H1 (cell line): ENCODE measurements around the gene KIF5A. TPM values are rescaled to one million over a fixed set of nuclear protein-coding genes. Genes with fewer than 3 reads are reported as not detected.

Source experiments
- CTCF ChIA-PET: fragments of 300-600 bp; sonication (Branson Sonifier 250); formaldehyde crosslinking; loops from one replicate; lab custom pipeline; 2021; ENCODE audit not compliant: partially characterized antibody; lab: Charles Lee
- POLR2A ChIA-PET: fragments of 300-600 bp; sonication (Branson Sonifier 250); formaldehyde crosslinking; loops from one replicate; lab custom pipeline; 2021; ENCODE audit warnings: inconsistent platforms; ENCODE audit not compliant: partially characterized antibody; lab: Charles Lee
- DNase-seq, 2 experiments: peaks; one replicate each; pipeline versions ENCODE4 v3.0.0 to v3.0.0-alpha.2; 2010 to 2022; ENCODE audit warnings: low spot score in 2 of 2, low read depth in 1 of 2, mixed read lengths in 1 of 2
- FAIRE-seq: peaks from 2 replicates; lab custom pipeline; 2011; peaks lifted over from hg19 to GRCh38; lab: Jason Lieb, UNC
- H2AFZ ChIP-seq: 2 replicates; pipeline ENCODE4 v1.8.1; 2012; ENCODE audit warnings: low read length, inconsistent platforms
- H2AK5ac ChIP-seq: 2 replicates; pipeline ENCODE4 v1.6.1; 2013; ENCODE audit warnings: low read depth, low read length
- H2BK120ac ChIP-seq: replicated peaks from 2 replicates; pipeline ENCODE3; 2013; ENCODE audit warnings: low read depth, low read length, inconsistent platforms
- H2BK12ac ChIP-seq: 2 replicates; pipeline ENCODE4 v1.6.1; 2013; ENCODE audit warnings: low read depth, low read length
- H2BK15ac ChIP-seq: 2 replicates; pipeline ENCODE4 v1.6.1; 2013; ENCODE audit warnings: low read length
- H2BK20ac ChIP-seq: 2 replicates; pipeline ENCODE4 v1.6.1; 2013; ENCODE audit warnings: low read length
- H2BK5ac ChIP-seq: 2 replicates; pipeline ENCODE4 v1.6.1; 2013; ENCODE audit warnings: low read depth, low read length
- H3K14ac ChIP-seq: 2 replicates; pipeline ENCODE4 v1.6.1; 2013; ENCODE audit warnings: inconsistent platforms; ENCODE audit not compliant: insufficient read length
- H3K18ac ChIP-seq: 2 replicates; pipeline ENCODE4 v1.6.1; 2013; ENCODE audit warnings: low read length; ENCODE audit errors: extremely low read depth
- H3K23ac ChIP-seq: 2 replicates; pipeline ENCODE4 v1.6.1; 2013; ENCODE audit warnings: inconsistent platforms; ENCODE audit not compliant: insufficient read length
- H3K23me2 ChIP-seq: 2 replicates; pipeline ENCODE4 v1.6.1; 2013; ENCODE audit warnings: low read depth, low read length
- H3K27ac ChIP-seq: 2 replicates; pipeline ENCODE4 v1.6.1; 2011; ENCODE audit warnings: low read depth, low read length, inconsistent platforms
- H3K27me3 ChIP-seq, 4 experiments: replicated peaks in 1 of 4; 1 replicate in 1 of 4; 2 replicates in 3 of 4; pipeline versions ENCODE4 v1.6.1 to v1.8.1; 2011 to 2013; ENCODE audit warnings: low read length in 3 of 4, mild to moderate bottlenecking in 3 of 4, inconsistent platforms in 2 of 4, mixed read lengths in 2 of 4, moderate library complexity in 1 of 4; ENCODE audit not compliant: control insufficient read depth in 3 of 4, insufficient read depth in 3 of 4; ENCODE audit errors: extremely low read depth in 1 of 4
- H3K36me3 ChIP-seq, 4 experiments: 2 replicates each; pipeline versions ENCODE4 v1.6.1 to v1.8.1; 2011 to 2013; ENCODE audit warnings: mild to moderate bottlenecking in 4 of 4, low read length in 3 of 4, moderate library complexity in 2 of 4, control low read depth in 1 of 4, inconsistent platforms in 1 of 4; ENCODE audit not compliant: insufficient read depth in 4 of 4, control insufficient read depth in 2 of 4
- H3K4ac ChIP-seq: replicated peaks from 2 replicates; pipeline ENCODE3; 2013; ENCODE audit warnings: low read length, low read depth, mixed read lengths, inconsistent platforms; ENCODE audit not compliant: insufficient read length
- H3K4me1 ChIP-seq, 4 experiments: replicated peaks in 1 of 4; 1 replicate in 1 of 4; 2 replicates in 3 of 4; pipeline versions ENCODE4 v1.6.1 to v1.8.1; 2011 to 2013; ENCODE audit warnings: low read length in 3 of 4, inconsistent platforms in 2 of 4, mixed read lengths in 1 of 4; ENCODE audit not compliant: insufficient read depth in 4 of 4, control insufficient read depth in 3 of 4
- H3K4me2 ChIP-seq, 2 experiments: 2 replicates each; pipeline versions ENCODE4 v1.6.1 to v1.8.1; 2011 to 2013; ENCODE audit warnings: low read depth in 2 of 2, low read length in 2 of 2, control low read depth in 1 of 2, inconsistent platforms in 1 of 2, mild to moderate bottlenecking in 1 of 2; ENCODE audit not compliant: insufficient read depth in 1 of 2
- H3K4me3 ChIP-seq, 4 experiments: fragments of 200-600, 300-600 bp in 1 of 4; sonication (generic), shearing (Covaris generic), sonication (Bioruptor Twin) in 1 of 4; 2 replicates each; pipeline versions ENCODE4 v1.5.1 to v1.8.1; 2011 to 2016; ENCODE audit warnings: low read length in 4 of 4, low read depth in 3 of 4, control low read depth in 2 of 4, inconsistent platforms in 2 of 4, mild to moderate bottlenecking in 2 of 4, mixed read lengths in 1 of 4, moderate library complexity in 1 of 4; ENCODE audit not compliant: insufficient read depth in 2 of 4; ENCODE audit errors: extremely low read depth in 1 of 4
- H3K56ac ChIP-seq: replicated peaks from 2 replicates; pipeline ENCODE3; 2013; ENCODE audit warnings: low read depth, mild to moderate bottlenecking, mixed read lengths, low read length, inconsistent platforms; ENCODE audit not compliant: insufficient read length
- H3K79me1 ChIP-seq: 2 replicates; pipeline ENCODE4 v1.6.1; 2013; ENCODE audit warnings: low read depth, low read length, control low read depth
- H3K79me2 ChIP-seq, 2 experiments: 2 replicates each; pipeline versions ENCODE4 v1.6.1 to v1.8.1; 2012 to 2013; ENCODE audit warnings: low read length in 2 of 2, mild to moderate bottlenecking in 2 of 2, inconsistent platforms in 1 of 2; ENCODE audit not compliant: insufficient read depth in 2 of 2, control insufficient read depth in 1 of 2
- H3K9ac ChIP-seq, 4 experiments: replicated peaks in 1 of 4; 1 replicate in 1 of 4; 2 replicates in 3 of 4; pipeline versions ENCODE4 v1.6.1 to v1.8.1; 2011 to 2013; ENCODE audit warnings: low read depth in 3 of 4, low read length in 3 of 4, control low read depth in 2 of 4, mild to moderate bottlenecking in 2 of 4, moderate library complexity in 2 of 4, inconsistent platforms in 1 of 4; ENCODE audit errors: extremely low read depth in 1 of 4
- H3K9me3 ChIP-seq, 2 experiments: 2 replicates each; pipeline versions ENCODE4 v1.6.1 to v1.8.1; 2012 to 2013; ENCODE audit warnings: mild to moderate bottlenecking in 2 of 2, moderate library complexity in 2 of 2, control low read depth in 1 of 2, inconsistent platforms in 1 of 2, low read depth in 1 of 2, low read length in 1 of 2, mixed read lengths in 1 of 2; ENCODE audit not compliant: insufficient read depth in 2 of 2
- H4K20me1 ChIP-seq, 2 experiments: replicated peaks in 1 of 2; 2 replicates each; pipeline versions ENCODE3 to v1.8.1; 2011 to 2013; ENCODE audit warnings: inconsistent platforms in 2 of 2, low read length in 2 of 2, mild to moderate bottlenecking in 1 of 2; ENCODE audit not compliant: insufficient read depth in 2 of 2, control insufficient read depth in 1 of 2
- H4K5ac ChIP-seq: 2 replicates; pipeline ENCODE4 v1.6.1; 2013; ENCODE audit warnings: low read length, low read depth, mixed read lengths, inconsistent platforms; ENCODE audit not compliant: insufficient read length
- H4K8ac ChIP-seq: 2 replicates; pipeline ENCODE4 v1.8.0; 2013; ENCODE audit warnings: mild to moderate bottlenecking, moderate library complexity, low read length, inconsistent platforms; ENCODE audit not compliant: insufficient read depth; ENCODE audit errors: extremely low read depth
- H4K91ac ChIP-seq: replicated peaks from 2 replicates; pipeline ENCODE3; 2013; ENCODE audit warnings: low read length, mixed read lengths, inconsistent platforms; ENCODE audit not compliant: insufficient read length
- BCL11A ChIP-seq, 2 experiments: IDR thresholded peaks; one replicate each; pipeline ENCODE4 v1.6.1; 2011; ENCODE audit warnings: low read depth in 2 of 2, low read length in 2 of 2, mild to moderate bottlenecking in 2 of 2
- CBX5 ChIP-seq: fragments of 300-800, 300-1000 bp; sonication (generic); IDR thresholded peaks from 2 replicates; pipeline ENCODE4 v1.7.1; 2016; ENCODE audit warnings: antibody characterized with exemption, low read length, low read depth
- CREB1 ChIP-seq: IDR thresholded peaks from 2 replicates; pipeline ENCODE4 v1.6.1; 2012; ENCODE audit warnings: inconsistent platforms
- CTBP2 ChIP-seq: IDR thresholded peaks from 2 replicates; pipeline ENCODE4 v1.7.0; 2011; ENCODE audit warnings: borderline replicate concordance, mild to moderate bottlenecking, moderate library complexity, mixed read lengths, low read length; ENCODE audit not compliant: insufficient read depth, insufficient read length
- HDAC6 ChIP-seq: IDR thresholded peaks from one replicate; pipeline ENCODE4 v1.7.1; 2012; ENCODE audit warnings: low read depth, mild to moderate bottlenecking, inconsistent platforms, low read length, moderate library complexity
- JUN ChIP-seq: IDR thresholded peaks from 2 replicates; pipeline ENCODE4 v1.6.1; 2011; ENCODE audit warnings: low read depth, mild to moderate bottlenecking, improper control_type of control experiment, low read length
- JUND ChIP-seq: IDR thresholded peaks from 2 replicates; pipeline ENCODE4 v1.6.1; 2011; ENCODE audit warnings: mild to moderate bottlenecking, improper control_type of control experiment, low read length
- MAFK ChIP-seq: IDR thresholded peaks from 2 replicates; pipeline ENCODE4 v1.6.1; 2012; ENCODE audit warnings: low read depth, mild to moderate bottlenecking, improper control_type of control experiment, low read length
- NANOG ChIP-seq: IDR thresholded peaks from 2 replicates; pipeline ENCODE4 v1.6.1; 2011; ENCODE audit warnings: low read length, low read depth, mild to moderate bottlenecking, inconsistent platforms; ENCODE audit not compliant: insufficient read depth, poor library complexity, severe bottlenecking
- POU5F1 ChIP-seq: IDR thresholded peaks from 2 replicates; pipeline ENCODE4 v1.6.1; 2011; ENCODE audit warnings: low read depth, mild to moderate bottlenecking, low read length, moderate library complexity
- RXRA ChIP-seq: IDR thresholded peaks from 2 replicates; pipeline ENCODE4 v1.6.1; 2011; ENCODE audit warnings: low read depth, mild to moderate bottlenecking, low read length, moderate library complexity; ENCODE audit not compliant: insufficient read depth
- SIN3A ChIP-seq, 2 experiments: IDR thresholded peaks in 1 of 2; conservative IDR thresholded peaks in 1 of 2; 2 replicates each; pipeline ENCODE4 v1.6.1; 2011 to 2012; ENCODE audit warnings: low read length in 2 of 2, improper control_type of control experiment in 1 of 2, low read depth in 1 of 2, mild to moderate bottlenecking in 1 of 2
- ZNF274 ChIP-seq: IDR thresholded peaks from 2 replicates; pipeline ENCODE4 v1.7.0; 2012; ENCODE audit warnings: low read length, borderline replicate concordance; ENCODE audit errors: extremely low read depth
- WGBS, 2 experiments: shearing (Covaris generic) in 1 of 2; methylation state at CpG; one replicate each; pipeline versions ENCODE4 v1.1.6 to v1.1.7; 2013 to 2015; ENCODE audit warnings: low lambda C conversion rate in 2 of 2, mixed read lengths in 2 of 2, inconsistent platforms in 1 of 2, low coverage in 1 of 2, missing lambda C conversion rate in 1 of 2; ENCODE audit not compliant: insufficient replicate concordance in 2 of 2, insufficient coverage in 1 of 2, insufficient read length in 1 of 2; ENCODE audit errors: extremely low coverage in 1 of 2, missing lambda C conversion rate in 1 of 2; 5-methylcytosine and 5-hydroxymethylcytosine counted together
- polyA plus RNA-seq, 7 experiments: library from polyadenylated mRNA; depleted of rRNA in 3 of 7; stranded (reverse) in 5 of 7; unstranded in 2 of 7; fragments of >200 nt in 5 of 7; fragments of 200-250 nt in 2 of 7; gene quantifications; 1 replicate in 5 of 7; 2 replicates in 1 of 7; 4 replicates in 1 of 7; pipeline versions ENCODE4 v1.2.1 to v1.2.3, GENCODE V29; 2011 to 2013; ENCODE audit warnings: missing spikeins in 2 of 7, mixed read lengths in 2 of 7
- total RNA-seq: library from RNA; stranded (reverse); fragmentation: NEBNext Ultra II Directional; extraction: Animal tissue kit (Norgen Biotek cat#: 25700); gene quantifications from 2 replicates; pipeline ENCODE4 v1.2.1, GENCODE V29; 2021

KIF5A gene
- total and polyA plus RNA-seq, 2 of the 8 experiments (the other 6 are each of a cell fraction or from before 2014, with no cell fraction given) = 10.7 to 21.9 TPM

DNA sequence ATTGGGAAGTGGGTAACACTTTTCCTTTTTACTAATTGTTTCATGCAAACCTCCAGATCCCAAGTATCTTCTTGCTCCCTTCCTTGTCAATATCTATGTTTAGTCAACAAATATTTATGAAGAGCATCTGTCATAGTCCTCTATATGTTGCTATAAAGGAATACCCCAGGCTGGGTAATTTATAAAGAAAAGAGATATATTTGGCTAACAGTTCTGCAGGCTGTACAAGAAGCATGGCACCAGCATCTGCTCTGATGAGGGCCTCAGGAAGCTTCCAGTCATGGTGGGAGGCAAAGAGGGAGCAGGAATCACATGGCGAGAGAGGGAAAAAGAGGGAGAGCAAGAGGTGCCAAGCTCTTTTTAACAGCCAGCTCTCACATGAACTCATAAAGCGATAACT is 4.6 kb downstream of the KIF5A start:
- Histone ChIP-seq H3K27ac (no peak overlapping the region), H2BK15ac (no peak overlapping the region), H2BK5ac (no peak overlapping the region), H2BK12ac (no peak overlapping the region), H4K8ac (no peak overlapping the region), H3K56ac (no peak overlapping the region), H3K27me3 (no peaks in the 10 kb centered on the region), H3K18ac (no peak overlapping the region), H2BK120ac (no peak overlapping the region), H3K36me3 (no peaks in the 10 kb centered on the region; a peak in 1 of 8 replicates), H2BK20ac (no peak overlapping the region), H2AFZ (no peak overlapping the region), H3K9ac (no peak overlapping the region), H3K79me2 (peaks cover 0 to 38% of the 10 kb centered on the region in 2 experiments; a peak in 2 of 4 replicates), H2AK5ac (no peak overlapping the region), H4K91ac (no peak overlapping the region), H3K4me2 (no peak overlapping the region), H3K4me1 (peaks cover 2 to 16% (median 8%) of the 10 kb centered on the region in 4 experiments; a peak in 6 of 7 replicates), H3K23me2 (peaks cover 12% of the 10 kb centered on the region), H3K4ac (no peak overlapping the region), H4K5ac (no peak overlapping the region), H3K4me3 (no peak overlapping the region), H3K79me1 (peaks cover 10% of the 10 kb centered on the region), H3K14ac (no peak overlapping the region), H4K20me1 (peaks cover 7 to 9% of the 10 kb centered on the region in 2 experiments), H3K9me3 (no peaks in the 10 kb centered on the region), H3K23ac (no peak overlapping the region)
- FAIRE-seq (no peak), DNase-seq (no peak)
- CTCF ChIA-PET = interaction anchor here (0.7 to 1.4 kb wide), 4 partner anchors 19 to 341 kb away, joined by 3 to 4 read pairs (median 3); no protein-coding TSS in a partner anchor
- POLR2A ChIA-PET = interaction anchor here (0.7 to 2.5 kb wide), 3 partner anchors 14 to 26 kb away, joined by 3 to 6 read pairs (median 3); no protein-coding TSS in a partner anchor
- WGBS, 2 experiments = 90% methylated on average over 2 of the region's 2 CpGs; no CpG with 5 or more reads in 1 of the 2 experiments
- TF ChIP-seq CTBP2 = no peak
- no peak for TF ChIP-seq RXRA
- TF ChIP-seq JUND = no peak
- TF ChIP-seq BCL11A (IDR thresholded peaks at IDR 0.05; ENCODE audit: low read depth in 2 of 2, low read length in 2 of 2) = no peak
- no peak for TF ChIP-seq NANOG
- TF ChIP-seq CBX5 = no peak
- TF ChIP-seq POU5F1 = no peak
- TF ChIP-seq HDAC6 = no peak
- TF ChIP-seq SIN3A (conservative IDR thresholded peaks at IDR 0.05 in 1 of 2, IDR thresholded peaks at IDR 0.05 in 1 of 2; ENCODE audit: low read depth in 1 of 2, low read length in 2 of 2) = no peak
- no peak for TF ChIP-seq CREB1
- no peak for TF ChIP-seq MAFK
- no peak for TF ChIP-seq ZNF274
- no peak for TF ChIP-seq JUN
